GM06990 (cell line): ENCODE results near the gene BEGAIN.

Source experiments
- DNase-seq: peaks from one replicate; pipeline ENCODE4 v3.0.0-alpha.2; 2011; ENCODE audit not compliant: insufficient read length; ENCODE audit errors: extremely low read depth
- H3K27me3 ChIP-seq: replicated peaks from 2 replicates; pipeline ENCODE4 v1.6.0; 2011; ENCODE audit warnings: low read length; ENCODE audit not compliant: control insufficient read depth, insufficient read depth
- H3K36me3 ChIP-seq: 2 replicates; pipeline ENCODE4 v1.5.1; 2011; ENCODE audit warnings: low read length; ENCODE audit not compliant: control insufficient read depth, insufficient read depth
- H3K4me3 ChIP-seq: replicated peaks from 2 replicates; pipeline ENCODE4 v1.5.1; 2011; ENCODE audit warnings: low read depth, mild to moderate bottlenecking, control low read depth, low read length
- CTCF ChIP-seq: IDR thresholded peaks from 2 replicates; pipeline ENCODE4 v1.5.1; 2011; ENCODE audit warnings: low read length, control low read depth, mild to moderate bottlenecking, inconsistent platforms; ENCODE audit not compliant: insufficient read depth, poor library complexity, severe bottlenecking

Gene BEGAIN

GRCh38 chr14:100487304-100487703 is 99.9 kb downstream of the BEGAIN start:
- no peaks in the 10 kb centered on the region for H3K36me3 ChIP-seq
- no peak for DNase-seq
- no peak overlapping the region for H3K4me3 ChIP-seq
- no peaks in the 10 kb centered on the region for H3K27me3 ChIP-seq
- TF ChIP-seq CTCF: no peak
